K562 (cell line): Measurements from ENCODE around the gene NEU1. TPM values are rescaled to one million over a fixed set of nuclear protein-coding genes. Genes with fewer than 3 reads are reported as not detected.
A peak's percentile ranks its signal among the peaks of the same experiment; 100 is the strongest.

Source experiments
- BCL6 ChIP-seq: fragments of 250-450 bp; sonication (Bioruptor Pico); IDR thresholded peaks from 2 replicates; pipeline ENCODE4 v1.4.0; 2020
- CTBP1 ChIP-seq: fragments of 450-650 bp; IDR thresholded peaks from 2 replicates; pipeline ENCODE4 v1.6.1; 2016; ENCODE audit warnings: borderline replicate concordance
- FOXP1 ChIP-seq: sonication (generic); formaldehyde crosslinking; IDR thresholded peaks from 2 replicates; pipeline ENCODE4 v1.8.0; 2022; ENCODE audit warnings: mild to moderate bottlenecking, missing genetic modification reagents
- HDAC6 ChIP-seq: IDR thresholded peaks from 2 replicates; pipeline ENCODE4 v1.6.1; 2012; ENCODE audit warnings: low read depth, mild to moderate bottlenecking, control low read depth, inconsistent platforms, low read length, moderate library complexity
- L3MBTL2 ChIP-seq: fragments of 450-650 bp; IDR thresholded peaks from 2 replicates; pipeline ENCODE4 v1.6.1; 2016; ENCODE audit warnings: mild to moderate bottlenecking, moderate library complexity
- MEIS2 ChIP-seq: fragments of 450-650 bp; IDR thresholded peaks from 2 replicates; pipeline ENCODE4 v1.6.1; 2014; ENCODE audit warnings: mild to moderate bottlenecking; ENCODE audit not compliant: partially characterized antibody
- PRPF4 ChIP-seq: fragments of 200-400 bp; formaldehyde crosslinking; IDR thresholded peaks from one replicate; pipeline ENCODE4 v1.6.1; 2017; ENCODE audit warnings: low read length, low read depth, mild to moderate bottlenecking; ENCODE audit not compliant: insufficient read depth, poor library complexity, severe bottlenecking
- SIN3A ChIP-seq, 2 experiments: fragments of 150-350 bp in 1 of 2; IDR thresholded peaks; 2 replicates each; pipeline ENCODE4 v1.6.1; 2011 to 2016; ENCODE audit warnings: borderline replicate concordance in 2 of 2, low read depth in 2 of 2, low read length in 2 of 2, mild to moderate bottlenecking in 2 of 2, moderate library complexity in 2 of 2; ENCODE audit not compliant: control insufficient read depth in 1 of 2
- SMAD2 ChIP-seq: fragments of 150-350 bp; IDR thresholded peaks from 2 replicates; pipeline ENCODE4 v1.6.1; 2014; ENCODE audit warnings: low read depth, mild to moderate bottlenecking, low read length
- SMARCA4 ChIP-seq: fragments of 450-650 bp; IDR thresholded peaks from 2 replicates; pipeline ENCODE4 v1.6.1; 2016
- SREBF1 ChIP-seq: fragments of 150-350 bp; IDR thresholded peaks from 2 replicates; pipeline ENCODE4 v1.6.1; 2014; ENCODE audit warnings: antibody characterized with exemption, low read depth, low read length, borderline replicate concordance
- ZNF121 ChIP-seq: sonication (generic); formaldehyde crosslinking; conservative IDR thresholded peaks from 2 replicates; pipeline ENCODE4 v1.8.0; 2022; ENCODE audit warnings: missing genetic modification reagents
- ZNF316 ChIP-seq: fragments of 450-650 bp; IDR thresholded peaks from 2 replicates; pipeline ENCODE4 v1.6.1; 2016
- ZNF584 ChIP-seq: fragments of 200-800 bp; sonication (Bioruptor generic); IDR thresholded peaks from 2 replicates; pipeline ENCODE4 v1.6.1; 2016; ENCODE audit warnings: low read depth, mild to moderate bottlenecking, missing genetic modification characterization, missing compliant biosample characterization
- ZNF764 ChIP-seq: fragments of 250-450 bp; sonication (Bioruptor Pico); IDR thresholded peaks from 2 replicates; pipeline ENCODE4 v1.4.0; 2020; ENCODE audit warnings: low read depth, mild to moderate bottlenecking, moderate library complexity
- polyA plus RNA-seq, 8 experiments: library from polyadenylated mRNA; depleted of rRNA in 4 of 8; stranded (reverse) in 5 of 8; unstranded in 3 of 8; fragments of >200 nt; fragmentation: Nextera tagmentation in 2 of 8; fragmentation: Illumina TruSeq in 1 of 8; extraction: Ambion mirVana in 2 of 8; extraction: Trizol in 1 of 8; gene quantifications; 2 replicates each; pipeline versions ENCODE4 v1.2.1 to v1.2.3, GENCODE V29; 2011 to 2014; ENCODE audit warnings: inconsistent platforms in 1 of 8, missing spikeins in 1 of 8
- total RNA-seq, 7 experiments: library from RNA; depleted of rRNA in 6 of 7; stranded (reverse); fragments of >200 nt in 6 of 7; fragmentation: Illumina TruSeq in 2 of 7; extraction: Trizol in 2 of 7; gene quantifications; 2 replicates each; pipeline versions ENCODE4 v1.2.1 to v1.2.3, GENCODE V29; 2011 to 2021; ENCODE audit warnings: low replicate concordance in 1 of 7
- TF ChIP-seq, protein P1 (sequence below), 2 experiments: fragments of 450-650 bp; formaldehyde crosslinking in 1 of 2; IDR thresholded peaks; 2 replicates each; pipeline versions ENCODE4 v1.4.0 to v1.6.1; 2014 to 2020; ENCODE audit warnings: mild to moderate bottlenecking in 2 of 2, borderline replicate concordance in 1 of 2, low read depth in 1 of 2
- TF ChIP-seq, protein P2 (sequence below): sonication (generic); formaldehyde crosslinking; IDR thresholded peaks from 2 replicates; pipeline ENCODE4 v1.8.1; 2022; ENCODE audit warnings: missing genetic modification reagents

Gene NEU1
- total and polyA plus RNA-seq, 9 of the 15 experiments (the other 6 are each of a cell fraction or from before 2014, with no cell fraction given) = 14.8 to 67.8 (median 51.0) TPM

DNA sequence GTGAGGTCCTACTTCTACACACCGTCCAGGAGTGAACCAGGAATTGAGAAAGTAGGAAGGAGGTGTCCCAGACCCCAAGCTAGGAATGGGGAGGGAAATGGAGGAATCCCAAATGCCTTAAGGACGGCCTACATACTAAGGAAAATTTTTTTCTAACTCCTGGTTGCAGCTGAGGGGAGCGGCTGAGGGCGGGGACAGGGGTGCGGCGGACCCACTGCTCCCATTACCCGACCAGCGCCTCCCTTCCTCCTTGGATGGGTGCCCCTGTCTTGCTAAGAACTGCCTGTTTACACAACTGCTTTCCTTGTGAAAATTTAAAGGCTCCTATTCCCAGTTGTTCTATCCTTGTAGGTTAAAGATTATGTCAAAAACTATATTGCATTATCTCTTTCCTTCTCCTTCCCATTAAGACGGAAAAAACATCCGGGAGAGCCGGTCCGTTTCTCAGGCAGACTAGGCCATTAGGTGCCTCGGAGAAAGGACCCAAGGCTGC is 35.8 kb downstream of the NEU1 start (continued):
- TF ChIP-seq PRPF4 = no peak
- TF ChIP-seq BCL6 (CRISPR knock-in tag) = peak; percentile 34; the same call in 1 of the 2 replicates
- peak; percentile 62 for TF ChIP-seq FOXP1 (CRISPR knock-in tag)
- TF ChIP-seq ZNF764 = peak; percentile 62; the same call in 1 of the 2 replicates
- TF ChIP-seq SMARCA4 = no peak
- TF ChIP-seq HDAC6 = no peak
- TF ChIP-seq CTBP1 = no peak
- TF ChIP-seq SIN3A (IDR thresholded peaks at IDR 0.05; ENCODE audit: borderline replicate concordance in 2 of 2, control insufficient read depth in 1 of 2, low read depth in 2 of 2, low read length in 2 of 2) = peak in 1 of 2 experiments; percentile 1; a peak in 1 of 4 replicates
- TF ChIP-seq, protein P1, sequence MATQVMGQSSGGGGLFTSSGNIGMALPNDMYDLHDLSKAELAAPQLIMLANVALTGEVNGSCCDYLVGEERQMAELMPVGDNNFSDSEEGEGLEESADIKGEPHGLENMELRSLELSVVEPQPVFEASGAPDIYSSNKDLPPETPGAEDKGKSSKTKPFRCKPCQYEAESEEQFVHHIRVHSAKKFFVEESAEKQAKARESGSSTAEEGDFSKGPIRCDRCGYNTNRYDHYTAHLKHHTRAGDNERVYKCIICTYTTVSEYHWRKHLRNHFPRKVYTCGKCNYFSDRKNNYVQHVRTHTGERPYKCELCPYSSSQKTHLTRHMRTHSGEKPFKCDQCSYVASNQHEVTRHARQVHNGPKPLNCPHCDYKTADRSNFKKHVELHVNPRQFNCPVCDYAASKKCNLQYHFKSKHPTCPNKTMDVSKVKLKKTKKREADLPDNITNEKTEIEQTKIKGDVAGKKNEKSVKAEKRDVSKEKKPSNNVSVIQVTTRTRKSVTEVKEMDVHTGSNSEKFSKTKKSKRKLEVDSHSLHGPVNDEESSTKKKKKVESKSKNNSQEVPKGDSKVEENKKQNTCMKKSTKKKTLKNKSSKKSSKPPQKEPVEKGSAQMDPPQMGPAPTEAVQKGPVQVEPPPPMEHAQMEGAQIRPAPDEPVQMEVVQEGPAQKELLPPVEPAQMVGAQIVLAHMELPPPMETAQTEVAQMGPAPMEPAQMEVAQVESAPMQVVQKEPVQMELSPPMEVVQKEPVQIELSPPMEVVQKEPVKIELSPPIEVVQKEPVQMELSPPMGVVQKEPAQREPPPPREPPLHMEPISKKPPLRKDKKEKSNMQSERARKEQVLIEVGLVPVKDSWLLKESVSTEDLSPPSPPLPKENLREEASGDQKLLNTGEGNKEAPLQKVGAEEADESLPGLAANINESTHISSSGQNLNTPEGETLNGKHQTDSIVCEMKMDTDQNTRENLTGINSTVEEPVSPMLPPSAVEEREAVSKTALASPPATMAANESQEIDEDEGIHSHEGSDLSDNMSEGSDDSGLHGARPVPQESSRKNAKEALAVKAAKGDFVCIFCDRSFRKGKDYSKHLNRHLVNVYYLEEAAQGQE (IDR thresholded peaks at IDR 0.05; ENCODE audit: borderline replicate concordance) = no peak
- TF ChIP-seq, protein P1 (CRISPR knock-in tag; IDR thresholded peaks at IDR 0.05; ENCODE audit: low read depth) = peak; percentile 80
- no peak for TF ChIP-seq ZNF316
- no peak for TF ChIP-seq ZNF584 (CRISPR knock-in tag)
- no peak for TF ChIP-seq SREBF1
- TF ChIP-seq, protein P2, sequence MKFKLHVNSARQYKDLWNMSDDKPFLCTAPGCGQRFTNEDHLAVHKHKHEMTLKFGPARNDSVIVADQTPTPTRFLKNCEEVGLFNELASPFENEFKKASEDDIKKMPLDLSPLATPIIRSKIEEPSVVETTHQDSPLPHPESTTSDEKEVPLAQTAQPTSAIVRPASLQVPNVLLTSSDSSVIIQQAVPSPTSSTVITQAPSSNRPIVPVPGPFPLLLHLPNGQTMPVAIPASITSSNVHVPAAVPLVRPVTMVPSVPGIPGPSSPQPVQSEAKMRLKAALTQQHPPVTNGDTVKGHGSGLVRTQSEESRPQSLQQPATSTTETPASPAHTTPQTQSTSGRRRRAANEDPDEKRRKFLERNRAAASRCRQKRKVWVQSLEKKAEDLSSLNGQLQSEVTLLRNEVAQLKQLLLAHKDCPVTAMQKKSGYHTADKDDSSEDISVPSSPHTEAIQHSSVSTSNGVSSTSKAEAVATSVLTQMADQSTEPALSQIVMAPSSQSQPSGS (CRISPR knock-in tag) = no peak
- no peak for TF ChIP-seq ZNF121 (CRISPR knock-in tag)
- TF ChIP-seq MEIS2 = no peak
- TF ChIP-seq L3MBTL2 = no peak
- no peak for TF ChIP-seq SMAD2
